M059J (cell line): Measurements from ENCODE around the gene LCE2A. TPM values are rescaled to one million over a fixed set of nuclear protein-coding genes. Genes with fewer than 3 reads are reported as not detected.
"Not testable (repeated sequence)": the region's sequence is repeated elsewhere in the genome, so short reads cannot be mapped to it uniquely, and the experiment has no call there.

Source experiments
- DNase-seq: peaks from one replicate; pipeline ENCODE4 v3.0.0-alpha.2; 2012; ENCODE audit warnings: low read depth
- total RNA-seq: library from RNA; depleted of rRNA; stranded (reverse); fragments of >200 nt; shearing (Covaris generic); gene quantifications from 2 replicates; pipeline ENCODE4 v1.2.3, GENCODE V29; 2014; rRNA removed

Gene LCE2A
- total RNA-seq, result not detected in 2 replicates

- peak; percentile 2 for DNase-seq
Measured at GRCh38 chr1:152697701-152698600, at the start of gene LCE2A. LCE2A (plus strand) TSS chr1:152698345; CDS start chr1:152698902, 557 bp downstream.

GRCh38 chr1:152654110-152654509 is 44.0 kb upstream of the LCE2A start:
- DNase-seq, result peak; percentile 32

DNA sequence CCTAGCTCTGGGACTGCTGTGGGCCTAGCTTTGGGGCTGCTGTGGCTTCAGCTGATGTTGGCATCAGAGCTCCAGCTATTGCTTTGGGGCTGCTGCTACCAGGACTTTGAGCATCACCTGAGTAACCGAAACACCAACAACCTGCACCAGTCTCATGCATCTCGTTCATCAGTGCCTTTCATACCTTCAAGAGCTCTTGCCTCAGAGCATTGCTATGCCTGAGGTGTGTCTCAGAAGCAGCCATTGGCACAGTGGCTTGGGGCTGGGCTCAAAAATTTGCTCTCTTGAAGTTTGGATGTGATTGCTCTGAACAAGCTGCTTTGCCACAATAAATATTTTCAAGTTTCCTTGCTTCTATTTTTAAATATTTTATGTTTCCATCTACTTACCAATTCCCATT is 41.7 kb upstream of the LCE2A start:
- DNase-seq, result no peak

DNA sequence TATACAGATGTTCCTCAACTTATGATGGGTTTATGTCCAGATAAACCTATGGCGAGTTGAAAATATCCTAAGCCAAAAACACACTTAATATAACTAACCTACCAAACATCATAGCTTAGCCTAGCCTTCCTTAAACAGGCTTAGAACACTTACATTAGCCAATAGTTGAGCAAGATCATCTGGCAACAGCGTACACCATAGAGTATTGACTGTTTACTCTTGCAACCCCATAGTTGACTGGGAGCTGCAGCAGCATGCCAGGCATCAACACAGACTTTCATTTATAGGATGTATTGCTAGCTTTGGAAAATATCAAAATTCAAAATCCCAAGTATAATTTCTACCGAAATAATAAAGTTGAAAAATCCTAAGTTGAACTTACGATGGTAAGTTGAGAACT is 40.5 kb upstream of the LCE2A start:
- no peak for DNase-seq

- DNase-seq, result no peak
Measured at GRCh38 chr1:152658649-152659048, 39.5 kb upstream of the LCE2A start.

- DNase-seq, result no peak
Measured at GRCh38 chr1:152663098-152663497, 35.0 kb upstream of the LCE2A start, which contains the start of gene LCE2D. LCE2D (plus strand) TSS chr1:152663380; CDS start chr1:152664106, 726 bp downstream.

GRCh38 chr1:152666171-152666570 is 32.0 kb upstream of the LCE2A start:
- DNase-seq, result not testable (repeated sequence)

DNA sequence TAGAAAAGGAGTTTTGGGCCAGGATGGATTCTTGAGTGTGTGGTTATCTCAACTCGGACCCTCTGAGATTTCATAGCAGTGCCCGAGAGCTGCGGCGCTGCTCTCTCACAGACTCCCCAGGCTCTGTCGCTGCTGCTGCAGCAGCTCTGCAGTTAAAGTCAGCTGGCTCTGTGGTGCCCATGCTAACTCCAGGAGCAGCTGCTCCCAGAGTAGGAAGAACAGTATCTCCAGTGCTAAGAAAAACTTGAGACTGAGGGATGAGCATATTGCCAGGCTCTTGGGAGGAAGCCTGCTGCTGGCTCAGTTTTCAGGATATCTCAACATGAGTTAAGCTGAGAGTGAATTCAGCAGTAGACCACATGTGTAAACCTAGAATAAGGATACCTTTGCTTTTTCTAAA is 30.5 kb upstream of the LCE2A start:
- DNase-seq, result no peak

- no peak for DNase-seq
Measured at GRCh38 chr1:152673016-152673415, 25.1 kb upstream of the LCE2A start.

DNA sequence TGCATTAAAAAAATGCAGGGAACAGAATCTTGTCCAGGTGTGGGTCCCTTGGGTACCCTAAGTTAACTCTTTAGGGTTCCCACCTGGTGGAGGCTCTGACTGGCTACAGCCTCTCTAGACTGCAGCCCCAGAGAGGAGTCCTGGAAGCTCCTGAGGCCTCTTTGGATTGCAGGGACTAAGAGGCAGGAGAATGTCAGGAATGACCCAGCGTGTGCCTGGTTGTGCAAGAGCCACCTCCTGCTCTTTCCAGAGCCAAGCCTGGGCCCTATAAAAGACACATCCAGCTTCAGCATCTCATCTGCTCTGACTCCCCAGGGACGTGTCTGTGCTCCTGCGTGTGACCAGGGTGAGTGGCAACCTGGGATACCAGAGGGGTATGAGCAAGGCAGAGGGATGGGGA is 23.2 kb upstream of the LCE2A start, which contains the start of gene LCE2C:
Gene LCE2C, plus strand, starts transcription at position 297 of the 400 bp plus-strand sequence. CDS start 737 bp downstream, outside the sequence.
- DNase-seq, result not testable (repeated sequence)

DNA sequence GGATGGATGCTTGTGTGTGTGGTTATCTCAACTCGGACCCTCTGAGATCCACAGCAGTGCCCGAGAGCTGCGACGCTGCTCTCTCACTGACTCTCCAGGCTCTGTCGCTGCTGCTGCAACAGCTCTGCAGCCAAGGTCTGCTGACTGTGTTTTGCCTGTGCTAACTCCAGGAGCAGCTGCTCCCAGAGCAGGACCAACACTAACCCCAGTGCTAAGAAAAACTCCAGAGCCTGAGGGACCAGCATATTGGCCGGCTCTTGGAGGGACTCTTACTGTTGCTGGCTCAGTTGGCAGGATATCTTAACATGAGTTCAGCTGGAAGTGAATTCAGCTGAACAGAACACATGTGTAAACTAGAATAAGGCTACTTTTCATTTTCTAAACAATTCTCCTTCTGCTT is 18.7 kb upstream of the LCE2A start:
- DNase-seq, result no peak

DNA sequence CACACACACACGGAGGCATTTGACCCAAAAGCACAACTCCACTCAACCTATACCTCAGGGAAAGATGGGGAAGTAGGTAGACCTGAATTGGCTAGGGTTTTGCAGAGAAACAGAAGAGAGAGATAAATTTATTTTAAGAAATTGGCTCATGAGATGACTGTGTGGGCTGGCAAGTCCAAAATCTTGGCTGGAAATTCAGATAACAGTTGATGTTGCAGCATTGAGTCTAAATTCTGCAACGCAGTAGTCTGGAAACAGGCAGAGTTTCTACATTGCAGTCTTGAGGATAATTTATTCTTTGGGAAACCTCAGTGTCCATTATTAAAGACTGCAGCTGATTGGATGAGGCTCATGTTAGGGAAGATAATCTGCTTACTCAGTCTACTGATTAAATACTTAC is 16.5 kb upstream of the LCE2A start:
- DNase-seq, result no peak

DNA sequence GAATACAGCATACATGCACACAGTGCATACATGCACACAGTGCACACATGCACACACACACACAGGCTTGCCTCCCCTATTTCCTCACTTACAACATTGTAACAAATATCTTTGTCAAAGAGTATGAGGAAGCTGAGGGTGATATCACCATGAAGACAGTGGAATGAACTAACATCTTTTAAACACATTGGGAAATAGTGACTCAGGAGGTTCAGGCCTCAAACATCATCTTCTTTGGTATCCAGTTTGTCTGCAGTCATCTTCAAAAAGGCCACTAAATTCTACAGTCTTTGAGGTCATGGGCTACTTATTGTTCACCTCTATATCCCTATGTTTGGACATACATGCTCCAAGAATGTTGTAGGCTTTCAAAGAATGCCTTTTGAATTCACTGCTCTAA is 14.3 kb upstream of the LCE2A start:
- DNase-seq, result no peak

- DNase-seq, result not testable (repeated sequence)
Measured at GRCh38 chr1:152685823-152686222, 12.3 kb upstream of the LCE2A start, which contains the start of gene LCE2B. LCE2B (plus strand) TSS chr1:152686123; CDS start chr1:152686844, 721 bp downstream.

GRCh38 chr1:152699746-152700145 is 1.6 kb downstream of the LCE2A start:
- DNase-seq, result peak; percentile 3

DNA sequence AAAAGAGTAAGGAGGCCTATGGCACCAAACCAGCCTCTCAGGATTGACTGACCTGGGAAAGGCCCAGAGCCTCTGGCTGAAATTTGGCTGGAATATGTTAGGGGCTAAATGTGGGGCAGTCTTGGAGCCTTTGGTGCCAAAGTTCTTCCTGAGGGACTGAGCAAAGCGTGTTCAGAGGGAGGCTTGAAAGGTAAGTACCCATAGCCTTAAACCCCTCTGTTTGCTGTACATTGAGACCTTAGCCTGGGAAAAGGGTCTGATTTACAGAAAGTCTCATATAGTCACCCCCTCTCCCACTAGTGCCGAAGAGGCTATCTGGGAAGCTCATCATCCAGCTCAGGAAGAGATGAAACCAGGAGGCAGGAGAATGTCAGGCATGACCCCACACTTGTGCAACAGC is 9.7 kb downstream of the LCE2A start, which contains the start of gene LCE4A:
Gene LCE4A, plus strand, starts transcription at position 301 of the 400 bp plus-strand sequence. CDS start 916 bp downstream, outside the sequence.
- DNase-seq, result no peak

- DNase-seq, result no peak
Measured at GRCh38 chr1:152718238-152718637, 20.1 kb downstream of the LCE2A start.

DNA sequence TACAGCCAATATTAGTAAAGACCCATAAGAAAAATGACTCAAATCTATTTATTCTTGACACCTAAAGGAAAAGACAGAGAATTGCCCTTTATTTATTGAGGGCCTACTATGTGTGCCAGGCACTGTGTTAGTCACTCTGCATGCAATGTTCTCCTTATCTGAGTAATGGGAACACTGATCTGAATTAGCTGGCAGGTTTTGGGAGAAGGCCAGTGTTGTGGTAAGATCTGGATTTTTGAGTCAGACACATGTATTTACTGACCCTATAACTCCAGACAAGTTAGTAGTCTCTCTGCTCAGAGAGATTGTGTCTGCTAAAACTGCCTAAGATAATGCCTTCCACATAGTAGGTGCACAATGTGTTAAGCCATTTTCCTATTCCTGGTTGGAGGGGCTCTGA is 27.1 kb downstream of the LCE2A start:
- no peak for DNase-seq

GRCh38 chr1:152728986-152729385 is 30.8 kb downstream of the LCE2A start:
- no peak for DNase-seq

- no peak for DNase-seq
Measured at GRCh38 chr1:152735648-152736047, 37.5 kb downstream of the LCE2A start.

GRCh38 chr1:152737997-152738396 is 39.9 kb downstream of the LCE2A start:
- DNase-seq, result no peak

- DNase-seq, result no peak
Measured at GRCh38 chr1:152739841-152740240, 41.7 kb downstream of the LCE2A start.

DNA sequence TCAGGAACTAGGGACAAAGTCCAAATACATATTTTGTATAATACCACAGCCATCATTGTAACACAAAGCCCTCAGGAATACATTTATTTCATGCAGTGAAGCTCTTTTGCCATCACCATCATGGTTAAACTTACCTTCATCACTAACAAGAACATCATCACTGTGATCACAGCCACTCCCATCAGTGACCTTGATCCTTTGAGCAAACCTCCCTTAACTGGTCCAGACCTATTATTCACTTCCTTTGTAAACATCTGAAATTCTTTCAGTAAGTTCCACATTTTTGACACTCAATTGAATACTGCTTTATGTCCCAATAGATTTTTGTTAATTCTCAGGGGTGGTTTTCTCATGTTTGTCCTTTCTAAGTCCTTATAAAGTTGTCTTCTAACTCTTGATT is 43.5 kb downstream of the LCE2A start:
- DNase-seq, result no peak
